ENCODE results near the gene ORM2.
"Not testable (repeated sequence)": the region's sequence is repeated elsewhere in the genome, so short reads cannot be mapped to it uniquely, and the experiment has no call there.

ORM2 gene

GRCh38 chr9:114331229-114332195 is 1.8 kb downstream of the ORM2 start:
- DNase-seq (ENCODE audit: low read depth in 2 of 2), result not testable (repeated sequence)

DNA sequence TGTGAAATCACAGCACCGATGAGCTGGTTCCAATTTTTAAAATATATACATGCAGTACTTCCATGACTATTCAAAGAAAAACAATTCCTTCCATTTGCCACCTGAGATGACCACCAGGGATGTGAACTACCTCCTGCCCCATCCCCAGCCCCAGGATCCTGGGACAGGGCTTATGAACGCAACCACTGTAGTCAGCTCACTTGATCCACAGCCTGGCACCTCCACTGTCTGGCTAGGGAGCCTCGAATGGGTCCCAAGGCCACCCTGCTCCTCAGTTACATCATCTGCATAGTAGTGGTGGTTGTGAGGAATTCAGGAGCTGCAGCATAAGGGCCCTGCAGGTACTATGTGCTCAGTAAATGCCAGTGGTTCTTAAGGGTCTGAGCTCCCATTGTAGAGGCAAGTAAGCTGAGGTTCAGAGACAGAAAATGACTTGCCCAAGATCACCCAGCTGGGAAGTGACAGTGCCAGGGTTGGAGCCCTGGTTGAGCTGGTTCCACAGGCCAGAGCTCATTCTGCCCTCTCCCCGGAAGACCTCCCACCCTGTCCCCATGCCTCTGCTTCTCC is 2.9 kb downstream of the ORM2 start:
- not testable (repeated sequence) for DNase-seq (ENCODE audit: low read depth in 2 of 2)

- not testable (repeated sequence) for DNase-seq (ENCODE audit: low read depth in 2 of 2)
Observed at GRCh38 chr9:114333718-114334117, 4.0 kb downstream of the ORM2 start.

DNA sequence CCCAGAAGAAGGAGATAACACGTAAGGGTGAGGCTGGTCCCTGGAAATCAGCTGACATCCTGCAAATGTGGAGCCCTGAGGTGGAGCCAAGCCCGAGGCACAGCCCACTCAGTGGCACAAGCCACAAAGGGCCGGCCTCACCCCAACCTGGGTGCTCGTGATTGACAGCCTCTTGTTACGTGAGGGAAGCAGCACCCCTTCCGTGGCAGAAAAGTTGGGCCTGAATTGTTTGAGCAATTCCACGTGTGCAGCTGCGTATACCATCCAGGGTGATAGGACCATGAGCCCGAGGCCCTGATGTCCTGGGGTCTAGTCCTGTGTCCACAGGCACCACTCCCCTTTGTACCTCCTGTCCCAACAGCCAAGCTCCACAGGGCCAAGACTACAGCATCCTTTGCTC is 4.8 kb downstream of the ORM2 start:
- DNase-seq (ENCODE audit: low read depth in 2 of 2), result no peak

- no peak for DNase-seq (ENCODE audit: low read depth in 2 of 2)
Observed at GRCh38 chr9:114335745-114336144, 6.1 kb downstream of the ORM2 start.

DNA sequence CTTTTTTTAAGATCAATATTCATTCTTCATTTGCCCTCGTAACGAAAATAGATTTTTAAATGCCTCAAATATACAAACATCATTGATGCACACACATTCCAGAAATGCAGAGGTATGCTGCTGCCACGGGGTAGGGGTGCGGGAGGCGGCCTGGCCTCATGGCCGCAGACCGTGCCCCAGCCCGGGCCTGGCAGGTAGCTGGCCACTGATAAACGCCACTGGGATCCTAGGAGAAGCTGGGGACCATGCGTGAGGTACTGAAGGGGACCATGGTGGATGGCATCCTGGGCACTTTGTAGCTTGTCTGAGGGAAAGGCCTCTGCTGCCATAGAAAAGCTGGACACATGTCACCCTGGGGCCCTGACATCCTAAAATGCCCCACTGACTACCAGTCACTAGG is 6.5 kb downstream of the ORM2 start:
- no peak for DNase-seq (ENCODE audit: low read depth in 2 of 2)

DNA sequence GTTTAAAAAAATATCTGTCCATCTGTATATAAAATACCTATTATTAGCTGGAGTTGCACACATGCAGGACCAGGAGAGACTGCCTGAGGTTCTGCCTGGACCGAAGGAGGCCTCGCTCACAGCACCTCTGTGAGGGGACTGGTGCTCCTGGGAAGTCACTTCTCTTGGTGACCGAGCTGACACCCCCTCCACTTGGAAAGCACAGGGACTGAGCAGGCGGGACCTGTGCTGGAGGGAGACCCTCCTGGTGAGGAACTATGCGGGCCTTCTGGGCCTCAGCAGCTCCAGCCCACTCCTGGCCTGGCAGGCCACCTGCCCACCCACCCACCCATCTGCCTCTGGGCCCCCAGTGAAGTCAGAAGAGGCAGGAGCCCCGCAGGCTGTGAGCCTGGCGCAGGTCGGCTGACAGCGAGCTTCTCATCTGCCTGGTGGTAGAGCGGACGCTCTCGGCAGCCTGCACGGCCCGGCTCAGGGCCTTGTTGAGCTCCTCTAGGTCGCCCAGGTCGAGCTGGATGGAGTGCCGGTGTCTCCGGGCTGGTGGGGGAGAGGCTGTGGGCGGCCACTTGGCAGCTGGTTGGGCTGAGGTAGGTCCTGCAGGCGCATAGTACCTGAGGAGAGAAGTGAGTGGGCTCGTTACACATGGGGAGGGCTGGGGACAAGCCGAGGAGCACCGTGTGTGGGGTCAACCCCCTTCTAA is 7.2 kb downstream of the ORM2 start:
- DNase-seq (ENCODE audit: low read depth in 2 of 2), result no peak

DNA sequence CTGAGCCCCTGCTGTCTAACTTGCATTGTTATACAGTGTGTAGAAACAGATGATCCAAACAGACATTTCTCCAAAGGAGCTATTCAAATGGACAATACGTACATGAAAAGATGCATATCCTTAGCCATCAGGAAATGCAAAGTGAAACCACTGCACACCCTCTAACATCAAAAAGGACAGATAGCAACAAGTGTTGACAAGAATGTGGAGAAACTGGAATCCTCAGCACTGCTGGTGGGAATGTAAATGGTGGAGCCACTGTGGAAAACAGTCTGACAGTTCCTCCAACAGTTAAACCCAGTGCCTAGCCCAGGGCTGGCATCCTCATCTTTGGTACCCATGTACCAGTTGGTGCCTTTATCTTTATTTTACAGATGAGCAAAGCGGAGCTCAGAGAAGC is 8.5 kb downstream of the ORM2 start:
- no peak for DNase-seq (ENCODE audit: low read depth in 2 of 2)

GRCh38 chr9:114339130-114339908 is 9.7 kb downstream of the ORM2 start:
- no peak for DNase-seq (ENCODE audit: low read depth in 2 of 2)

- DNase-seq (ENCODE audit: low read depth in 2 of 2), result no peak
Observed at GRCh38 chr9:114341152-114341830, 11.6 kb downstream of the ORM2 start.

- DNase-seq (ENCODE audit: low read depth in 2 of 2), result no peak
Observed at GRCh38 chr9:114341991-114342390, 12.3 kb downstream of the ORM2 start.

GRCh38 chr9:114342755-114343440 is 13.2 kb downstream of the ORM2 start:
- DNase-seq (ENCODE audit: low read depth in 2 of 2), result no peak

DNA sequence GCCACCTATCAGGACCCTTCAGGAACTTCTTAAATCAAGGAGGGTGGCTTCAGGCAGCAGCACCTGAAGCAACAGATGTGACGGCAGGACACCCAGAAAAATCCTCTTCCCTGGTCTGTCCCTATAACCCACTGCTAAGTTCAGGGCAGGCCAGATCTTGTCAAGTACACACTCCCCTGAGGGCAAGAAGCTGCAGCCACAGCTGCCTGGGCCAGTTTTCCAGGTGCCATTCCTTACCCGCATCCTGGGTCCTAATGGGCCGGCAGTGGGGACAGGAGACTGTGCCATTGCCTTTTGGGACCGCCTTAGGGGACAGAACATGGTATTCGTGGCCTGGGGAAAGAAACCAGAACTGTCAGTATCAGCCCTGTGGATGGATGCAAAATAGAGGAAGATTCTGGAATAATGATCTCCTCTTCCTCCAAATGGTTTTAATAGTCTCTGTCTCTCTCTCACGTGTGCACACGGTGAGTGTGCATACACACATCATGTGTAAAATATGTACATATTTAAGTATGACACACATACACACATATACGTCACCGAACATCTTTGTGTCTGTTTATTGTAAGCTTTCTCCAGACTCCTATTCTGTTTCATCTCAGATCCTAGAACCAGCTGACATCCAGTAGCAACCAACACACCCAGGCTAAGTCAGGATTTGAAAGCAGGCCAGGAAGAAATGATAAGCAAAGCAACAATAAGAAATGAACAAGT is 14.0 kb downstream of the ORM2 start:
- DNase-seq (ENCODE audit: low read depth in 2 of 2), result no peak

DNA sequence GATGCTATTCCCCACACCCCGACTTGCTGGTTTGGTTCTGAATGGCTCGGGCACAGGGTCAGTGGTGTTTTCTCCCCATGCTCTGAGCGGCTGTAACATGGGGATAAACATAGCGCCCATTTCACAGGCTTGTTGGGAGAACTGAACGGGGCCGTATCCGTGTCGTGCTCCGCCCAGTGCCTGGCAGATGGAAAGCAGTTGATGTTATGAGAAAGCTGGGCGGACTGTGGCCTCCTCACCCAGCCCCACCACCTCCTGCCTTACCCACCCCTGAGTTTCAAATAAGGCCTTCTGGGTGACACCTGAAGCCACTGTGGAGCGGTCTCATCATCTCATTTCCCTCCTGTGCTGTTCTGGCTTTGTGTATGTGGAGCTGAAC is 14.5 kb downstream of the ORM2 start:
- DNase-seq (ENCODE audit: low read depth in 2 of 2), result no peak

DNA sequence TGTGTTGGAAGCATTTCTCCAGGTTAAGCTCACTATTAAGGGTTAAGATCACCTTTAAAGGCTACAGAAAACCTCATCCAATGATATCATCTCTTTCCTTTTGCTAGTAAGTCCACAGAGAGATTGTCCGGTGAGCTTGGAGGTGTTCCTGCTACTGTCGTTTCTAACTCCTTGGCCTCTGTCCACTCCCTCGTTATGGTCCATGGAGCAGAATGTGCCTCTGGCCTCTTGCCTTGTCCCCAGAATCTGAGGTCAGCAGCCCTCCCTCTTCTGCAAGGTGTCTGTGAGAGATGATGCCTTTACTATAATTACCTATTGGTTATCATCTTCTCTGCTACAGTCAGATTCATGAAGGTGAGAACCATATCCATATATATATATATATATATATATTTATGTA is 15.0 kb downstream of the ORM2 start:
- no peak for DNase-seq (ENCODE audit: low read depth in 2 of 2)

- no peak for DNase-seq (ENCODE audit: low read depth in 2 of 2)
Observed at GRCh38 chr9:114345493-114346065, 15.9 kb downstream of the ORM2 start.

DNA sequence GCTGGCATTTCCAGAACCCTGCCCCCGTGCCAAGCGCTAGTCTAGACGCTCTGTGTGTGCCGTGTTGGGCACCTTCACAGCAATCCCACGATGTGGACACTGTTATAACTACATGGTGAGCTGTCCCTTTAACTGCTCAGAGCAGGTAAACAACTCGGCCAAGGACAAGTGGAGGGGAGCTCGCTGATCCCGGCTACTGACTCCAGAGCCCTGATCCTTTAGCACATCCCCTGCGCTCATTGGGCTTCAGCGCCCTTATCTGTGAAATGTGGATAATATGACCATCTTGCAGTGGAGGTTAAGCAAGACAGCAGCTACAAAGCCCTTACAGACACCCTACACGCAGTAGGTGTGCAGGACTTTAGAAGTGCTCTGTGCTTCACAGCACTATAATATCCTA is 16.5 kb downstream of the ORM2 start:
- no peak for DNase-seq (ENCODE audit: low read depth in 2 of 2)

GRCh38 chr9:114347675-114348074 is 18.0 kb downstream of the ORM2 start:
- no peak for DNase-seq (ENCODE audit: low read depth in 2 of 2)

DNA sequence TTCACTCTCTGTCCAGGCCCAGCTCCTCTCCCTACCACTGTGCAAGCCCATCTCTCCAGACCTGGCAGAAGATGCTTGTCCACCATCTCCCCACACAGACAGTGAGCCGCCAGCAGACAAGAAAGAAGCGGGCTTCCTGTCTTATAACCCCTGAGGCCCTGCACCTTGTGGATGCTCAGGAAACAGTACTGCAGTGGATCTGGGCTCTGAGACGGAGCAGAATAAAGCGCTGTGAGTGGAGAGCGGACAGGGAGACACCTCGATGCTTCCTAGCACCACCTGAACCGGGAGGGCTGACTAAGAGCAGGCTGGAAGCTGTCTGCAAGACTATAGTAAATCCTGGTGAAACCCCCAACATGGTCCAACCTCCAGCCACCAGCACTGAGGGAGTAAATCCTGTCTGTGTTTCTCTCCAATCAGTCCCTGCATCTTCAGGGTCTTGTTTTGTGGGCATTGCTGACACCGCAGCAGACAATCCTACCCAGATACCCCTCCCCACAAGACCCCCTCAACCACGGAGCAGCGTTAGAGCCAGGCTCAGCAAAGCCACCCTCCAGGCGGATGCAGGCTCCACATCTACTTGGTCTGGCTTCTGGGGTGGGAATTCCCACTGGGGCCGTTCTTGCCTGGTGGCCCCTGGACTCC is 18.7 kb downstream of the ORM2 start:
- DNase-seq (ENCODE audit: low read depth in 2 of 2), result no peak
